WTC11 (cell line): Measurements from ENCODE around the gene CTNNBIP1. TPM values are rescaled to one million over a fixed set of nuclear protein-coding genes. Genes with fewer than 3 reads are reported as not detected.

ENCODE experiments used
- ATAC-seq: fragments of 200-7000 bp; cut with Tn5 transposase; 2 replicates; pipeline ENCODE4 v1.10.0; 2021; ENCODE audit warnings: mild to moderate bottlenecking, moderate library complexity
- CTCF ChIA-PET: fragments of 300-600 bp; sonication (Branson Sonifier 250); formaldehyde crosslinking; loops from one replicate; lab custom pipeline; 2021; ENCODE audit warnings: antibody characterized with exemption; lab: Charles Lee
- POLR2A ChIA-PET: fragments of 350-600 bp; sonication (Branson Sonifier 250); formaldehyde crosslinking; loops from one replicate; lab custom pipeline; 2021; ENCODE audit warnings: antibody characterized with exemption; lab: Charles Lee
- DNase-seq: peaks from one replicate; pipeline ENCODE4 v3.0.0; 2021; ENCODE audit warnings: low spot score
- H3K27ac Mint-ChIP-seq: 2 replicates; pipeline ENCODE4 v1.8.0; 2021; ENCODE audit warnings: mixed read lengths
- H3K27me3 Mint-ChIP-seq: 2 replicates; pipeline ENCODE4 v1.8.0; 2021; ENCODE audit warnings: low read depth, mild to moderate bottlenecking, moderate library complexity, mixed read lengths
- H3K36me3 Mint-ChIP-seq: 2 replicates; pipeline ENCODE4 v1.8.0; 2021; ENCODE audit warnings: mixed read lengths
- H3K4me1 Mint-ChIP-seq: 2 replicates; pipeline ENCODE4 v1.8.0; 2022; ENCODE audit warnings: mixed read lengths
- H3K4me3 Mint-ChIP-seq: 2 replicates; pipeline ENCODE4 v1.8.0; 2021; ENCODE audit warnings: mild to moderate bottlenecking, moderate library complexity, mixed read lengths
- H3K9me3 Mint-ChIP-seq: 2 replicates; pipeline ENCODE4 v1.8.0; 2021; ENCODE audit warnings: mixed read lengths
- E2F1 ChIP-seq: sonication (generic); formaldehyde crosslinking; IDR thresholded peaks from 2 replicates; pipeline ENCODE4 v1.8.0; 2022; ENCODE audit warnings: mild to moderate bottlenecking, missing genetic modification reagents
- E2F5 ChIP-seq: sonication (generic); formaldehyde crosslinking; IDR thresholded peaks from 2 replicates; pipeline ENCODE4 v1.8.1; 2022; ENCODE audit warnings: mild to moderate bottlenecking, moderate library complexity, missing genetic modification reagents
- ETV6 ChIP-seq: sonication (generic); formaldehyde crosslinking; IDR thresholded peaks from 2 replicates; pipeline ENCODE4 v1.8.1; 2022; ENCODE audit warnings: mild to moderate bottlenecking, missing genetic modification reagents
- FOXJ3 ChIP-seq: sonication (generic); formaldehyde crosslinking; IDR thresholded peaks from 2 replicates; pipeline ENCODE4 v1.9.0; 2021; ENCODE audit warnings: missing genetic modification reagents, mild to moderate bottlenecking, borderline replicate concordance
- FOXP4 ChIP-seq: sonication (generic); formaldehyde crosslinking; IDR thresholded peaks from 2 replicates; pipeline ENCODE4 v1.8.0; 2022; ENCODE audit warnings: mild to moderate bottlenecking, missing genetic modification reagents
- GABPB1 ChIP-seq: sonication (generic); formaldehyde crosslinking; IDR thresholded peaks from 2 replicates; pipeline ENCODE4 v1.8.1; 2023; ENCODE audit warnings: mild to moderate bottlenecking, missing genetic modification reagents
- HMGA2 ChIP-seq: fragments of 250-450 bp; sonication (Bioruptor Pico); IDR thresholded peaks from 2 replicates; pipeline ENCODE4 v1.4.0; 2021; ENCODE audit warnings: mild to moderate bottlenecking, moderate library complexity
- HMGXB4 ChIP-seq: sonication (generic); formaldehyde crosslinking; IDR thresholded peaks from 2 replicates; pipeline ENCODE4 v1.8.1; 2023; ENCODE audit warnings: mild to moderate bottlenecking, moderate library complexity, missing genetic modification reagents
- MYBL2 ChIP-seq: sonication (generic); formaldehyde crosslinking; IDR thresholded peaks from 2 replicates; pipeline ENCODE4 v1.8.1; 2023; ENCODE audit warnings: mild to moderate bottlenecking, moderate library complexity, missing genetic modification reagents
- NFYB ChIP-seq: sonication (generic); formaldehyde crosslinking; conservative IDR thresholded peaks from 2 replicates; pipeline ENCODE4 v1.8.0; 2022; ENCODE audit warnings: low read depth, missing genetic modification reagents
- NR3C1 ChIP-seq: sonication (generic); formaldehyde crosslinking; conservative IDR thresholded peaks from 2 replicates; pipeline ENCODE4 v1.8.1; 2023; ENCODE audit warnings: low read depth, mild to moderate bottlenecking, missing genetic modification reagents
- STAT6 ChIP-seq: sonication (generic); formaldehyde crosslinking; conservative IDR thresholded peaks from 2 replicates; pipeline ENCODE4 v1.8.1; 2023; ENCODE audit warnings: mild to moderate bottlenecking, low read depth, missing genetic modification reagents, moderate library complexity
- USF2 ChIP-seq: sonication (generic); formaldehyde crosslinking; IDR thresholded peaks from 2 replicates; pipeline ENCODE4 v1.8.1; 2023; ENCODE audit warnings: mild to moderate bottlenecking, missing genetic modification reagents, moderate library complexity
- ZMAT4 ChIP-seq: fragments of 250-450 bp; sonication (Bioruptor Pico); IDR thresholded peaks from 2 replicates; pipeline ENCODE4 v1.9.0; 2021; ENCODE audit warnings: mild to moderate bottlenecking
- total RNA-seq: library from RNA; stranded (reverse); gene quantifications from 3 replicates; pipeline ENCODE4 v1.2.3, GENCODE V29; 2021

CTNNBIP1 gene
- total RNA-seq, 1 experiment from 2014 or later, result 58.2 TPM

- POLR2A ChIA-PET, result no interaction called here
Observed at GRCh38 chr1:9801909-9802308, 108.2 kb downstream of the CTNNBIP1 start.

More at GRCh38 chr1:9801909-9802308, 108.2 kb downstream of the CTNNBIP1 start:
- peak overlapping the region; percentile 20; the same call in 1 of the 2 replicates for H3K27ac Mint-ChIP-seq
- H3K27me3 Mint-ChIP-seq, result no peaks in the 10 kb centered on the region
- no peak for DNase-seq
- peaks cover 5% of the 10 kb centered on the region; the same call in 1 of the 2 replicates for H3K36me3 Mint-ChIP-seq
- CTCF ChIA-PET, result interaction anchor here (1.7 kb wide), 1 partner anchor 17 kb away, joined by 9 read pairs; no protein-coding TSS in a partner anchor
- H3K9me3 Mint-ChIP-seq, result no peaks in the 10 kb centered on the region
- no peak overlapping the region for H3K4me3 Mint-ChIP-seq
- no peak for ATAC-seq
- TF ChIP-seq USF2 (CRISPR knock-in tag), result no peak
- TF ChIP-seq NFYB (CRISPR knock-in tag), result no peak
- TF ChIP-seq FOXJ3, result no peak
- TF ChIP-seq FOXP4 (CRISPR knock-in tag), result no peak
- no peak for TF ChIP-seq HMGA2 (CRISPR knock-in tag)
- no peak for TF ChIP-seq NR3C1 (CRISPR knock-in tag)
- TF ChIP-seq GABPB1 (CRISPR knock-in tag), result no peak
- TF ChIP-seq MYBL2 (CRISPR knock-in tag), result no peak
- no peak for TF ChIP-seq STAT6 (CRISPR knock-in tag)
- TF ChIP-seq HMGXB4 (CRISPR knock-in tag), result no peak
- TF ChIP-seq ZMAT4 (CRISPR knock-in tag), result no peak
- TF ChIP-seq ETV6 (CRISPR knock-in tag), result no peak
- TF ChIP-seq E2F1 (CRISPR knock-in tag), result no peak
- TF ChIP-seq E2F5, result no peak
- H3K4me1 Mint-ChIP-seq, result peaks cover 32% of the 10 kb centered on the region

Other genes with a start within 250 kb of the CTNNBIP1 start
- 119 to 128 TPM (median 124 TPM) in 3 replicates for gene CLSTN1, start 86.3 kb downstream of the CTNNBIP1 start, total RNA-seq
- gene LZIC, start 33.1 kb upstream of the CTNNBIP1 start, total RNA-seq, result 16.9 to 22.0 TPM (median 20.9 TPM) in 3 replicates
- gene NMNAT1, start 33.2 kb upstream of the CTNNBIP1 start, total RNA-seq, result 2.3 to 2.8 TPM (median 2.8 TPM) in 3 replicates
- 3.2 to 4.9 TPM (median 4.3 TPM) in 3 replicates for gene RBP7, start 87.0 kb upstream of the CTNNBIP1 start, total RNA-seq
- 78.0 to 80.8 TPM (median 79.6 TPM) in 3 replicates for gene UBE4B, start 122.7 kb upstream of the CTNNBIP1 start, total RNA-seq